ENCODE data around the gene RTN4.
"Not testable (repeated sequence)": the region's sequence is repeated elsewhere in the genome, so short reads cannot be mapped to it uniquely, and the experiment has no call there.

Gene RTN4

DNA sequence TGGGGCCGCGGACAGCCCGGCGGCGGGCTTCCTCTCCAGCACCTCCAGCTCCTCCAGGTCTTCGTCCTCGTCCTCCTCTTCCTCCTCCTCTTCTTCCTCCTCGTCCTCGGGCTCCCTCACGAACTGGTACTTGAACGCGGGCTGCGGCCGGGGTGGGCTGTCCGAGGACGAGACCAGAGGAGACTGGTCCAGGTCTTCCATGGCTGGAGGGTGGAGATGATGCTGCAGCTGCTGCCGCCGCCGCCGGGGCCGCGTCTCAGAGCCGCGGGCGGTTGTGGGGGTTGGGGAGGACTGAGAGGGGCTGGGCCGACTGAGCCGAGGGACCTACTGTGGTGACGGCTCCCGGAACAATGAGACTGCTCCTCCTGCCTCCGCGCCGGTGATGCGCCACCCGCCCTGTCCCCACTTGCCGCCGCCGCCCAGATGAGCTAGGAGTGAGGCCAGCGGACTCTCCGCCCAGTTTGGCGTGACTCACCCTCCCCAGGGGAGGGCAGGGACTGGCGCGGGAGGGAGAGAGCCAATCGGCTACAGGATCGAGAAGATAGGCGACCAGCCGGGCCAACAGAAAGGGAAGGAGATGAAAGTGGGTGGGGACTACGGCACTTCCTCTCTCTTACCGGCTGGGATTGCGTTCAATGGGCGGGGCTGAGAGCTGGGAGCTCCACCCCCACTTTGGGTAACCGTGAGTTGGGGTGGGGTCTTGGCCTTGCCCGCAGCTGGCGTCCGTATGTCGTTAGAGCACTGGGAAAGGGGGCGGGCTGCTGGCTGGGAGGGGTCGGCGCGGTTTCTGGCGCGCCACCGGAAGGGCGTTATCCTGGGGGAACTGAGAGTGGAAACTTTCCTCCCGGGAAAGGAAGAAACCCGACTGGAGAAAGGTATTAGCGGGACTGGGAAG is at the start of gene RTN4:
Gene RTN4, minus strand, starts transcription at position 352 of the 895 bp plus-strand sequence. Its CDS starts 151 bp downstream, at position 201.
- DNase-seq = peak; percentile 99

- no peak for DNase-seq
Observed at GRCh38 chr2:55099493-55099877, 49.2 kb upstream of the RTN4 start.

DNA sequence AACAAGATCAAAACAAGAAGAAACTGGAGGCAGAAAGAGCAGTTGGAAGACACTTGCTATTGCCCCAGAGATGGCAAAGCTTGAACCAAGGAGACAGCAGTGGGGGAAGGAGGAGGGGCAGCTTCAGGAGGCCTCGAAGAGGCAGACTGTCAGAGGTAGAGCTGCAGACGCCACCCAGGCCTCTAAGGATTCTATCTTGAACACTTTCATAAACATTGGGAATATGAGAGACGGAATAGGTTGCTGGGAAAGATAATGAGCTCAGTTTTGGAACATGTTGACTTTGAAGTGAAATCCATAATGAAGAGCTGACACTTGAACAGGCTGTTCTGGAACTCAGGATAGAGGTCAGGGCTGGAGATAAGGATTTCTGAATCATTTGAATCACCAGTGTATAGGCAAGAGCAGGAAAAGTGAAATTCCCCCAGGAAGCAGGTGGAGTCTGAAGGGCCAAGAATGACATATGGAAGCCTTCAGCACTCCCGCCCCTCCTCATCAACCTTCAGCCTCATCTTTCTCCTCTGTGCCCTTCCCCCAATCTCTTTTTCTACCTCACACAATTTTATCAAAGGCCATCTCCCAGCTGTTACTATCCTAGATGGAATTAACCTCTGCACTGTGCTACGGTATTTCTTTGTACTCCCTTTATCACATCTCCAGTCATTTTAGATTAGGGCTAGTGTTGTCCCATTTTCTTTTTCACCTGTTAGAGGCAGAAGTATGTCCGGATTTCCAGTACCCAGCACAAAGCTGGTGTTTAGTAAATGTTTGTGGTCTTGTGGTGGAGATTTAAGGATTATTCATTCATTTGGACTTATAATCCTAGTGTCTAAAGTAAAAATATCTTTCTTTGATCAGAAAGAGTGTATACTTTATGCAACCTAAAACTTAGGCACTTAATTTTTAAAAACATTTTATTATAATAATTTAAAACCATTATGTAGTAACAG is 47.5 kb upstream of the RTN4 start:
- DNase-seq = no peak

- no peak for DNase-seq
Observed at GRCh38 chr2:55097082-55097460, 46.8 kb upstream of the RTN4 start.

DNA sequence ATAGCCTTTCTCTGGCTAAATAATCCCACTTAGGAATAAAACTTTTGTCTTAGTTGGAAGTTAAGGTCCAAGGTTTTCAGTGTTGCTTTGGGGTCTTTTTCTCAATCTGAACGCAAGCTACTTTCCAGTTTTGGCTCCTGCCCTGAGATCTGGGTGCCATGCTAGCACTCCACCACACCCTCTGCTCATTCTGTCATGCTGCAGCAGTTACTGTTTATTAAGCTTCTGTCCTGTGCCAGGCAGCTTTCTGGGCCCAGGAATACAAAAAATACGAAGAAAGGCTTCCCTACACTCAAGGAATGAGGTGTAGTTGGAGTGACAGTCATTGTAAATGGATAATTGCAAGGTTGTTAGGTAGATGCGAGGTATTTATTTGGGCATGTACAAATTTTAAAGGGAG is 46.3 kb upstream of the RTN4 start:
- no peak for DNase-seq

DNA sequence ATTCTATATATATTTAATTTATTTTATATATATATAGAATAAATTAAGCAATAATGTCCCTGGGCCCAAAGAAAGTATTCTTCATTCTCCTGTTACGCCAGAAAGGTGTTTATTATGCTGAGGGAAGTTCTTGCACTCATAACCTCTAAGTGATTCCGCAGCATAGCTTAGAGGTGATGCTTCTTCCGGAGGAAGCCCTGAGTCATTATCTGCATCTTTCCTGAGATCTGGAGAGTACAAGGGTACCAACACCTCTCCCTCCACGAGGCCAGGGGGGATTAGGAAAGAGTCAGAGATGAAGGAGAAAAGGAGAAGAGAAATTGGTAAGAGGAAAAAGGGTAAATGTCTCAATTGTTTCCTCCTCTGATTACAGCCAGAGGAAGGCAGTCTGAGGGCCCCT is 43.1 kb upstream of the RTN4 start:
- DNase-seq = no peak

DNA sequence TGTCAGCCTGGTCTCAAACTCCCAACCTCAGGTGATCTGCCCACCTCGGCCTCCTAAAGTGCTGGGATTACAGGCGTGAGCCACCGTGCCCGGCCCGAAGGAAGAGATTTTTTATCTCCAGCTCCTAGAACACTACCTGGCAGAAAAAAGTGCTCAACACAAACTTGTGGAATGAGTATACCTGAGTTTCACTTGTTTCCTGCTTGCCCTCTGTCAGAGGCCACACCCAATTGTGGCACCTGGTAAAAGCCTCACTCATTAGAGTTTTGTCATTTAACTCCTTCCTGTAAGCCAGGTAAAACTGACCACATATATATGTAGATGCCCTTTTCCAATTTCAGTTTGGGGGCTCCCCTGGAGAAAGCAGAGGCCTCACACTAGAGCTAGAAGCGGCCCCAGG is 42.2 kb upstream of the RTN4 start:
- DNase-seq = no peak

DNA sequence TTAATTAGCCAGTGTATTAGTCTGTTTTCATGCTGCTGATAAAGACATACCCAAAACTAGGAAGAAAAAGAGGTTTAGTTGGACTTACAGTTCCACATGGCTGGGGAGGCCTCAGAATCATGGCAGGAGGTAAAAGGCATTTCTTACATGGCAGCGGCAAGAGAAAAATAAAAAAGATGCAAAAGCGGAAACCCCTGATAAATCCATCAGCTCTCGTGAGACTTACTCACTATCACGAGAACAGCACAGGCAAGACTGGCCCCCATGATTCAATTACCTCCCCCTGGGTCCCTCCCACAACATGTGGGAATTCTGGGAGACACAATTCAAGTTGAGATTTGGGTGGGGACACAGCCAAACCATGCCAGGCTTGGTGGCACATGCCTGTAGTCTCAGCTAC is 41.4 kb upstream of the RTN4 start:
- not testable (repeated sequence) for DNase-seq

DNA sequence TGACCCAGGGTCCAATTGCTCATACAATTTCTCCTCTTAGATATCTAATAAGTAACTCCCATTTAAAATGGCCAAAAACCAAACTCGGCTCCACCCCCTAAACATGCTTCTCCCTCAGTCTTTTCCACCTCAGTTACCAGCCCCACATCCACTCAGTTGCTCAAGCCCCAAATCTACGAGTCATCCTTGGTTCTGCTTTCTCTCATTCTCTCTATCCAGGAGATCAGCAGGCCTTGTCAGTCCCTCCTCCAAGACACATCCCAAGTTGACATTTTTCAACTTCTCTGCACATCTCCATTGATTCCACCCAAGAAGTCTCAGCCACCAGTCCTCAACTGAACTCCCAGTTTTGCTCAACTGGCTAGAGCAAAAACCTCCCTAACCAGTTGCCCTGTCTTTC is 40.5 kb upstream of the RTN4 start:
- no peak for DNase-seq

GRCh38 chr2:55089726-55090125 is 39.5 kb upstream of the RTN4 start:
- DNase-seq = no peak

DNA sequence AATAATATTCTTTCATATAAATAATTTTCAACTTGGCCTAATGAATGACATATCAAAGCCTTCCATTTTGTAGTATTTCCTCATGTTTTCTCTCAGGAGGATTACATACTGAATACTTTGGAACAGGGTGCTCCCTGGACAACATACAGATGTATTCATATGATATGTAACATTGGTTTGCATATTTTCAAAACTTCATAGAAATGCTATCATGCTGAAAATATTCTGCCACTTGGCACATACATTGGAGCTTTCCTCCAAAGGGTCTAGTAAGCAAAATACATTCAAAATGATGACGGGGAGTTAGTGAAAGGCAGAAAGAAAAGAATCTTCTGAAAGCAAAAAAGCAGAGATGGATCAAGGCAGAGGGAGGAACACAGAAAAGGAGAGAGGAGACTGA is 38.1 kb upstream of the RTN4 start:
- no peak for DNase-seq

DNA sequence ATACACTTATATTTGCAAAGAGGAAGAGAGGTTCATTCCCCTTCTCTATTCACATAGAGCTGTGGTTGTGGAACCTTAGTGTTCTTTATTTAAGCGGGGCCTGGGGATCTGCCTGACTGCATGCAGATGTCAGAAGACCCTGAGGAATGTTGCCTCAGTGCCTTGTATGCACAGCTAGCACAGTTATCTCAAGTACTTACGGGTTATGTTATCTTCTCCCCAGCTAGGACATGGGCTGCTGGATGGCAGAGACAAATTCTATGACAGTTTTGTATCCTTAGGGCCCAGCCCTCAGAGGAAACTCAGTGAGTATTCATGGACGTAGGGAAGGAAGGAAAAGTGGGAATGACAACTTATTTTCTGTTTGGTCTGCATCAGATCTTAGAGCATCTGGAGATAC is 37.7 kb upstream of the RTN4 start:
- DNase-seq = no peak

DNA sequence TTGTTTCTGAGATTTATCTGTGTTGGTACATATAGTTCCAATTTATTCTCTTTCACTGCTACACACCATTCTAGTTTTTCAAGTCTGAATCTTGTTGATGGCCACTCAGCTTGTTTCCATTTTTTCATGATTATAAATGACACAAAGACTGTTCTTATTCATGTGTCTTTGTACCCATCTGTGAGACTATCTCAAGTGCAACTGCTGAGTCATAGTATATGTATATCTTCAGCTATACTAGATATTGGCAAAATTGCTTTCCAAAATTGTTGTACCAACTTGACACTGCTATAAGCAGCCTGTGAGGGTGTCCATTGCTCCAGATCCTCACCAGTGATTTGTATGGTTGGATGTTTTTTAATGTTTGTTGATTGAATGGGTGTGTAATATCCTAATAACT is 37.2 kb upstream of the RTN4 start:
- no peak for DNase-seq

- no peak for DNase-seq
Observed at GRCh38 chr2:55085113-55086040, 35.1 kb upstream of the RTN4 start.

GRCh38 chr2:55084641-55085040 is 34.4 kb upstream of the RTN4 start:
- DNase-seq = no peak

DNA sequence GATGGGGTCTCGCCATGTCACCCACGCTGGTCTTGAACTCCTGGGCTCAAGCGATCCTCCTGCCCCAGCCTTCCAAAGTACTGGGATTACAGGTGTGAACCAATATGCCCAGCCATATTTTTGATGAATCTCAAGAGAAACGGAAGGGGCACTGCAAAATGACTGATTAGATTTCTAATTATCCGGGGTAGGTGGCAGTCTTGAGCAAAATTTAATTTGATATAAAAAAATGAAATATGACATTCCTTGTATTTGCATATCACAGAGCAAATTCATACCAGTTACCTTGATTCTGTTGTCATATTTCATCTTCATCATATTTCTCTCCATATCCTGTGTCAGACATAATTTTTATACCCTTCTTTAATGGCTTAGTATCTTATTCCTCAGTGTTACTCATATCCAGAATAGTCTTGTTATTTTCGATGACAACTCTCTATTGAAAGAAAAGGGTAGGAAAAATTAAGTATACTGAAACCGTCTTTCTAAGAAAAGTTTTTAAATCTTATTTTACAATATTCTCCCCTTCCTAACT is 30.0 kb upstream of the RTN4 start:
- no peak for DNase-seq

- no peak for DNase-seq
Observed at GRCh38 chr2:55078956-55079355, 28.7 kb upstream of the RTN4 start.

DNA sequence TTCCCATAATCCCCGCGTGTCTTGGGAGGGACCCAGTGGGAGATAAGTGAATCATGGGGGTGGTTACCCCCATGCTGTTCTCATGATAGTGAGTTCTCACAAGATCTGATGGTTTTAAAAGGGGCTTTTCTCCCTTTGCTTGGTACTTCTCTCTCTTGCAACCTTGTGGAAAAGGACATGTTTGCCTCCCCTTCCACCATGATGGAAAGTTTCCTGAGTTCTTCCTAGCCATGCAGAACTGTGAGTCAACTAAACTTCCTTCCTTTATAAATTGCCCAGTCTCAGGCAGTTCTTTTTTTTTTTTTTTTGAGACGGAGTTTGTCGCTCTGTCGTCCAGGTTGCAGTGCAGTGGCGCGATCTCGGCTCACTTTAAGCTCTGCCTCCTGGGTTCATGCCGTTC is 26.5 kb upstream of the RTN4 start:
- DNase-seq = no peak

DNA sequence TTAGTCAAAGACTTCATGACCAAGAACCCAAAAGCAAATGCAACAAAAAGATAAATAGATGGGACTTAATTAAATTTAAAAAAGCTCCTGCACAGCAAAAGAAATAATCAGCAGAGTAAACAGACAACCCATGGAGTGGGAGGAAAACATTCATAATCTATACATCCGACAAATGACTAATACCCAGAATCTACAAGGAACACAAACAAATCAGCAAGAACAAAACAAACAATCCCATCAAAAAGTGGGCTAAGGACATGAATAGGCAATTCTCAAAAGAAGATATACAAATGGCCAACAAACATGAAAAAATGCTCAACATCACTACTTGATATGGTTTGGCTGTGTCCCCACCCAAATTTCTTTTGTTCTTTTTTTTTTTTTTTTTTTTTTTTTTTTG is 25.8 kb upstream of the RTN4 start:
- not testable (repeated sequence) for DNase-seq

- DNase-seq = no peak
Observed at GRCh38 chr2:55073000-55073983, 23.0 kb upstream of the RTN4 start.

- no peak for DNase-seq
Observed at GRCh38 chr2:55063713-55064323, 13.6 kb upstream of the RTN4 start.

Measured in activated CD4-positive, alpha-beta T cell treated with anti-CD3 and anti-CD28 coated beads, Interleukin-2, amount 50 U/mL, for 16 hours (primary cell).